ENCODE results near the gene TRIM60.
"Not testable (repeated sequence)": the region's sequence is repeated elsewhere in the genome, so short reads cannot be mapped to it uniquely, and the experiment has no call there.

Gene TRIM60

DNA sequence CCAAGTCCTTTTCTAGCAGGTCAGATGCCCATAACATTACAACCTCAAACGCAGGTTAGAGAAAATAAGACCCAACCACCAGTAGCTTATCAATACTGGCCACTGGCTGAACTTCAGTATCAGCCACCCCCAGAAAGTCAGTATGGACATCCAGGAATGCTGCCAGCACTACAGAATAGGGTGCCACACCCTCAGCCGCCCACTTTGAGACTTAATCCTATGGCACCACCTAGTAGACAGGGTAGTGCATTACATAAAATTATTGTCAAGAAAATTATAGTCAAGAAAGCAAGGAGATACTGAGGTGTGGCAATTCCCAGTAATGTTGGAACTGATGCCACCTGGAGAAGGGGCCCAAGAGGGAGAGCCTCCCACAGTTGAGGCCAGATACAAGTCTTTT, 34.5 kb upstream of the TRIM60 start:
- H2AFZ ChIP-seq (ENCODE audit: insufficient read depth, low read length, poor library complexity): no peak overlapping the region
- WGBS (ENCODE audit: extremely low coverage, insufficient coverage, insufficient read length): no CpG with 5 or more reads among the region's 2 CpGs

DNA sequence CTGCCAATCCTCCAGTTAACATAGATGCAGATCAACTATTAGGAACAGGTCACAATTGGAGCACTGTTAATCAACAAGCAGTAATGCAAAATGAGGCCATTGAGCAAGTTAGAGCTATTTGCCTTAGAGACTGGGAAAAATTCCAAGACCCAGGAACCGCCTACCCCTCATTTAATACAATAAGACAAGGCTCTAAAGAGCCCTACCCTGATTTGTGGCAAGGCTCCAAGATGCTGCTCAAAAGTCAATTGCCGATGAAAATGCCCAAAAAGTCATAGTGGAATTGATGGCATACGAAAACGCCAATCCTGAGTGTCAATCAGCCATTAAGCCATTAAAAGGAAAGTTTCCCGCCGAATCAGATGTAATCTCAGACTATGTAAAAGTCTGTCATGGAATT, 33.9 kb upstream of the TRIM60 start:
- no peak overlapping the region for H2BK120ac ChIP-seq (ENCODE audit: insufficient read depth, low read length, poor library complexity)
- no peak overlapping the region for H3K27ac ChIP-seq (ENCODE audit: low read depth, low read length)
- H2BK12ac ChIP-seq (ENCODE audit: low read length): no peak overlapping the region
- WGBS (ENCODE audit: extremely low coverage, insufficient coverage, insufficient read length): no CpG with 5 or more reads among the region's 6 CpGs
- H2BK5ac ChIP-seq (ENCODE audit: low read depth, low read length, poor library complexity): no peak overlapping the region
- no peak overlapping the region for H2AFZ ChIP-seq (ENCODE audit: insufficient read depth, low read length, poor library complexity)
- H3K79me1 ChIP-seq (ENCODE audit: low read length): no peaks in the 10 kb centered on the region
- no peak overlapping the region for H3K4ac ChIP-seq (ENCODE audit: low read depth, low read length)
- no peak for DNase-seq
- H3K23ac ChIP-seq (ENCODE audit: low read length): no peak overlapping the region
- no peak overlapping the region for H2AK5ac ChIP-seq (ENCODE audit: low read length)
- H3K18ac ChIP-seq (ENCODE audit: low read length): no peak overlapping the region
- H3K9me3 ChIP-seq (ENCODE audit: insufficient read depth, low read depth, low read length): no peaks in the 10 kb centered on the region
- no peak overlapping the region for H4K12ac ChIP-seq (ENCODE audit: low read depth, low read length)
- H3K4me1 ChIP-seq (ENCODE audit: control insufficient read depth in 1 of 2, insufficient read depth in 2 of 2, low read length in 2 of 2): no peaks in the 10 kb centered on the region
- no peak overlapping the region for H3K4me3 ChIP-seq (ENCODE audit: low read depth, low read length)
- no peak overlapping the region for H3K14ac ChIP-seq (ENCODE audit: low read length)
- no peak overlapping the region for H3K9ac ChIP-seq (ENCODE audit: low read length)
- H3K36me3 ChIP-seq (ENCODE audit: control insufficient read depth in 1 of 2, insufficient read depth in 2 of 2, low read length in 2 of 2): no peaks in the 10 kb centered on the region
- H3K27me3 ChIP-seq (ENCODE audit: insufficient read depth, low read length): no peaks in the 10 kb centered on the region
- H4K91ac ChIP-seq (ENCODE audit: low read depth, low read length): no peak overlapping the region
- no peak overlapping the region for H4K8ac ChIP-seq (ENCODE audit: low read depth, low read length)
- no peak overlapping the region for H3K4me2 ChIP-seq (ENCODE audit: low read length)
- no peaks in the 10 kb centered on the region for H3K79me2 ChIP-seq (ENCODE audit: control insufficient read depth, insufficient read depth, low read length, poor library complexity)

More for the DNA sequence above, 34.5 kb upstream of the TRIM60 start:
- Histone ChIP-seq H3K36me3 (ENCODE audit: control insufficient read depth in 1 of 2, insufficient read depth in 2 of 2, low read length in 2 of 2) (no peaks in the 10 kb centered on the region), H3K79me1 (ENCODE audit: low read length) (no peaks in the 10 kb centered on the region), H3K27me3 (ENCODE audit: insufficient read depth, low read length) (no peaks in the 10 kb centered on the region), H4K12ac (ENCODE audit: low read depth, low read length) (no peak overlapping the region), H3K23ac (ENCODE audit: low read length) (no peak overlapping the region), H3K14ac (ENCODE audit: low read length) (no peak overlapping the region), H2BK120ac (ENCODE audit: insufficient read depth, low read length, poor library complexity) (no peak overlapping the region), H4K91ac (ENCODE audit: low read depth, low read length) (no peak overlapping the region), H3K4me2 (ENCODE audit: low read length) (no peak overlapping the region), H3K9ac (ENCODE audit: low read length) (no peak overlapping the region), H2BK12ac (ENCODE audit: low read length) (no peak overlapping the region), H3K4me1 (ENCODE audit: control insufficient read depth in 1 of 2, insufficient read depth in 2 of 2, low read length in 2 of 2) (no peaks in the 10 kb centered on the region), H3K9me3 (ENCODE audit: insufficient read depth, low read depth, low read length) (no peaks in the 10 kb centered on the region), H3K18ac (ENCODE audit: low read length) (no peak overlapping the region), H4K8ac (ENCODE audit: low read depth, low read length) (no peak overlapping the region), H2BK5ac (ENCODE audit: low read depth, low read length, poor library complexity) (no peak overlapping the region), H2AK5ac (ENCODE audit: low read length) (no peak overlapping the region), H3K79me2 (ENCODE audit: control insufficient read depth, insufficient read depth, low read length, poor library complexity) (no peaks in the 10 kb centered on the region), H3K27ac (ENCODE audit: low read depth, low read length) (no peak overlapping the region), H3K4me3 (ENCODE audit: low read depth, low read length) (no peak overlapping the region), H3K4ac (ENCODE audit: low read depth, low read length) (no peak overlapping the region)
- peak in 1 of 2 donors; percentile 34 for DNase-seq

DNA sequence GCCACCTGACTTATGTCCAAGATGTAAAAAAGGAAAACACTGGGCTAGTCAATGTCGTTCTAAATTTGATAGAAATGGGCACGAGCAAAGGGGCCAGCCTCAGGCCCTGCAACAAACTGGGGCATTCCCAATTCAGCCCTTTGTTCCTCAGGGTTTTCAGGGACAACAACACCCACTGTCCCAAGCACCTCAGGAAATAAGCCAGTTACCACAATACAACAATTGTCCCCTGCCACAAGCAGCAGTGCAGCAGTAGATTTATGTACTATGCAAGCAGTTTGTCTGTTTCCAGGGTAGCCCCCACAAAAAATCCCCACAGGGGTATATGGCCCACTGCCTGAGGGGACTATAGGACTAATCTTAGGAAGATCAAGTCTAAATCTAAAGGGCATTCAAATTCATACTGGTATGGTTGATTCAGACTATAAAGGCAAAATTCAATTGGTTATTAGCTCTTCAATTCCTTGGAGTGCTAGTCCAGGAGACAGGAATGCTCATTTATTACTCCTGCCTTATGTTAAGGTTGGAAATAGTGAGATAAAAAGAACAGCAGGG, 33.2 kb upstream of the TRIM60 start:
- H3K4me3 ChIP-seq (ENCODE audit: low read depth, low read length); H3K4ac ChIP-seq (ENCODE audit: low read depth, low read length); H3K18ac ChIP-seq (ENCODE audit: low read length); H3K4me1 ChIP-seq (ENCODE audit: control insufficient read depth in 1 of 2, insufficient read depth in 2 of 2, low read length in 2 of 2); DNase-seq; H2AK5ac ChIP-seq (ENCODE audit: low read length); H3K23ac ChIP-seq (ENCODE audit: low read length); H3K36me3 ChIP-seq (ENCODE audit: control insufficient read depth in 1 of 2, insufficient read depth in 2 of 2, low read length in 2 of 2); H4K12ac ChIP-seq (ENCODE audit: low read depth, low read length); H2BK120ac ChIP-seq (ENCODE audit: insufficient read depth, low read length, poor library complexity); H3K79me2 ChIP-seq (ENCODE audit: control insufficient read depth, insufficient read depth, low read length, poor library complexity); H4K91ac ChIP-seq (ENCODE audit: low read depth, low read length); H2BK12ac ChIP-seq (ENCODE audit: low read length); H4K8ac ChIP-seq (ENCODE audit: low read depth, low read length); H3K27me3 ChIP-seq (ENCODE audit: insufficient read depth, low read length); H3K9me3 ChIP-seq (ENCODE audit: insufficient read depth, low read depth, low read length); H3K4me2 ChIP-seq (ENCODE audit: low read length); H3K79me1 ChIP-seq (ENCODE audit: low read length); H2BK5ac ChIP-seq (ENCODE audit: low read depth, low read length, poor library complexity); H2AFZ ChIP-seq (ENCODE audit: insufficient read depth, low read length, poor library complexity); H3K9ac ChIP-seq (ENCODE audit: low read length); H3K27ac ChIP-seq (ENCODE audit: low read depth, low read length); H3K14ac ChIP-seq (ENCODE audit: low read length): not testable (repeated sequence)
- no CpG with 5 or more reads among the region's 2 CpGs for WGBS (ENCODE audit: extremely low coverage, insufficient coverage, insufficient read length)

DNA sequence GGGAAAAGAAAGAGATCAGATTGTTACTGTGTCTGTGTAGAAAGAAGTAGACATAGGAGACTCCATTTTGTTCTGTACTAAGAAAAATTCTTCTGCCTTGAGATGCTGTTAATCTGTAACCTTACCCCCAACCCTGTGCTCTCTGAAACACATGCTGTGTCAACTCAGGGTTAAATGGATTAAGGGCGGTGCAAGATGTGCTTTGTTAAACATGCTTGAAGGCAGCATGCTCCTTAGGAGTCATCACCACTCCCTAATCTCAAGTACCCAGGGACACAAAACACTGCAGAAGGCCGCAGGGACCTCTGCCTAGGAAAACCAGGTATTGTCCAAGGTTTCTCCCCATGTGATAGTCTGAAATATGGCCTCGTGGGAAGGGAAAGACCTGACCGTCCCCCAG, 29.8 kb upstream of the TRIM60 start:
- H2AFZ ChIP-seq (ENCODE audit: insufficient read depth, low read length, poor library complexity); H3K27me3 ChIP-seq (ENCODE audit: insufficient read depth, low read length); H4K91ac ChIP-seq (ENCODE audit: low read depth, low read length); H3K27ac ChIP-seq (ENCODE audit: low read depth, low read length); H2BK120ac ChIP-seq (ENCODE audit: insufficient read depth, low read length, poor library complexity); H3K14ac ChIP-seq (ENCODE audit: low read length); H4K12ac ChIP-seq (ENCODE audit: low read depth, low read length); H2AK5ac ChIP-seq (ENCODE audit: low read length); H3K23ac ChIP-seq (ENCODE audit: low read length); H3K4me3 ChIP-seq (ENCODE audit: low read depth, low read length); H3K4me1 ChIP-seq (ENCODE audit: control insufficient read depth in 1 of 2, insufficient read depth in 2 of 2, low read length in 2 of 2); H3K4me2 ChIP-seq (ENCODE audit: low read length); H3K79me1 ChIP-seq (ENCODE audit: low read length); H3K79me2 ChIP-seq (ENCODE audit: control insufficient read depth, insufficient read depth, low read length, poor library complexity); H3K9me3 ChIP-seq (ENCODE audit: insufficient read depth, low read depth, low read length); H3K9ac ChIP-seq (ENCODE audit: low read length); DNase-seq; H2BK5ac ChIP-seq (ENCODE audit: low read depth, low read length, poor library complexity); H3K4ac ChIP-seq (ENCODE audit: low read depth, low read length); H2BK12ac ChIP-seq (ENCODE audit: low read length); H3K18ac ChIP-seq (ENCODE audit: low read length); H3K36me3 ChIP-seq (ENCODE audit: control insufficient read depth in 1 of 2, insufficient read depth in 2 of 2, low read length in 2 of 2); H4K8ac ChIP-seq (ENCODE audit: low read depth, low read length): not testable (repeated sequence)
- no CpG with 5 or more reads among the region's 4 CpGs for WGBS (ENCODE audit: extremely low coverage, insufficient coverage, insufficient read length)
